Measurements from ENCODE around the gene CMPK2. TPM values are rescaled to one million over a fixed set of nuclear protein-coding genes. Genes with fewer than 3 reads are reported as not detected.

Gene CMPK2
- total and polyA plus RNA-seq, 2 donors from 2014 or later: 2.8 to 4.5 TPM

GRCh38 chr2:6877402-6878304, 11.9 kb upstream of the CMPK2 start, which contains the start of gene RSAD2:
Gene RSAD2 (plus strand): TSS chr2:6877777. CDS start chr2:6877801, 24 bp downstream.
- FAIRE-seq (no peak), DNase-seq (peak in 2 of 5 donors; percentile 50 to 62)
- peak within 1 kb of the TSS in 2 of 3 donors; percentile 49 to 63 for H3K9ac ChIP-seq (ENCODE audit: low read length in 3 of 3)
- no peaks in the 10 kb centered on the region for H3K9me3 ChIP-seq (ENCODE audit: control insufficient read depth in 2 of 3, insufficient read depth in 1 of 3, low read length in 3 of 3)
- H3K27me3 ChIP-seq (ENCODE audit: control insufficient read depth, insufficient read depth, low read length): no peaks in the 10 kb centered on the region
- peak within 1 kb of the TSS in 1 of 2 donors; percentile 70 for H3K27ac ChIP-seq (ENCODE audit: low read depth in 2 of 2, low read length in 2 of 2)
- no peak for TF ChIP-seq CTCF (IDR thresholded peaks at IDR 0.05; ENCODE audit: borderline replicate concordance, extremely low read depth, insufficient read depth)
- intact Hi-C loops (cut with DNase I): no loop called here
- H3K4me1 ChIP-seq (ENCODE audit: control insufficient read depth in 2 of 3, insufficient read depth in 2 of 3, low read depth in 1 of 3, low read length in 3 of 3): peaks cover 0 to 4% (median 0%) of the 10 kb centered on the region in 3 donors
- H3K4me3 ChIP-seq (ENCODE audit: low read length in 3 of 3): peak within 1 kb of the TSS; percentile 12 to 84 (median 82)
- H3K36me3 ChIP-seq (ENCODE audit: control insufficient read depth in 2 of 3, insufficient read depth in 3 of 3, low read length in 3 of 3): no peaks in the 10 kb centered on the region

- Histone ChIP-seq H3K9me3 (ENCODE audit: control insufficient read depth in 2 of 3, insufficient read depth in 1 of 3, low read length in 3 of 3) (no peaks in the 10 kb centered on the region), H3K4me1 (ENCODE audit: control insufficient read depth in 2 of 3, insufficient read depth in 2 of 3, low read depth in 1 of 3, low read length in 3 of 3) (peaks cover 0 to 4% (median 0%) of the 10 kb centered on the region in 3 donors), H3K27ac (ENCODE audit: low read depth in 2 of 2, low read length in 2 of 2) (no peak overlapping the region), H3K27me3 (ENCODE audit: control insufficient read depth, insufficient read depth, low read length) (no peaks in the 10 kb centered on the region), H3K9ac (ENCODE audit: low read length in 3 of 3) (no peak overlapping the region), H3K36me3 (ENCODE audit: control insufficient read depth in 2 of 3, insufficient read depth in 3 of 3, low read length in 3 of 3) (no peaks in the 10 kb centered on the region), H3K4me3 (ENCODE audit: low read length in 3 of 3) (no peak overlapping the region)
- no peak for DNase-seq
- intact Hi-C loops (cut with DNase I): no loop called here
- no peak for TF ChIP-seq CTCF (IDR thresholded peaks at IDR 0.05; ENCODE audit: borderline replicate concordance, extremely low read depth, insufficient read depth)
- no peak for FAIRE-seq
Measured at GRCh38 chr2:6876309-6876708, 10.6 kb upstream of the CMPK2 start.

GRCh38 chr2:6874032-6874431, 8.3 kb upstream of the CMPK2 start:
- Histone ChIP-seq H3K9me3 (ENCODE audit: control insufficient read depth in 2 of 3, insufficient read depth in 1 of 3, low read length in 3 of 3) (no peaks in the 10 kb centered on the region), H3K4me1 (ENCODE audit: control insufficient read depth in 2 of 3, insufficient read depth in 2 of 3, low read depth in 1 of 3, low read length in 3 of 3) (peaks cover 0 to 4% (median 0%) of the 10 kb centered on the region in 3 donors), H3K27ac (ENCODE audit: low read depth in 2 of 2, low read length in 2 of 2) (no peak overlapping the region), H3K9ac (ENCODE audit: low read length in 3 of 3) (no peak overlapping the region), H3K36me3 (ENCODE audit: control insufficient read depth in 2 of 3, insufficient read depth in 3 of 3, low read length in 3 of 3) (no peaks in the 10 kb centered on the region), H3K27me3 (ENCODE audit: control insufficient read depth, insufficient read depth, low read length) (no peaks in the 10 kb centered on the region), H3K4me3 (ENCODE audit: low read length in 3 of 3) (no peak overlapping the region)
- intact Hi-C loops (cut with DNase I): no loop called here
- FAIRE-seq (no peak), DNase-seq (no peak)
- no peak for TF ChIP-seq CTCF (IDR thresholded peaks at IDR 0.05; ENCODE audit: borderline replicate concordance, extremely low read depth, insufficient read depth)

All from kidney (tissue), 14 donors.